ENCODE results near the gene SPTB.

Gene SPTB

DNA sequence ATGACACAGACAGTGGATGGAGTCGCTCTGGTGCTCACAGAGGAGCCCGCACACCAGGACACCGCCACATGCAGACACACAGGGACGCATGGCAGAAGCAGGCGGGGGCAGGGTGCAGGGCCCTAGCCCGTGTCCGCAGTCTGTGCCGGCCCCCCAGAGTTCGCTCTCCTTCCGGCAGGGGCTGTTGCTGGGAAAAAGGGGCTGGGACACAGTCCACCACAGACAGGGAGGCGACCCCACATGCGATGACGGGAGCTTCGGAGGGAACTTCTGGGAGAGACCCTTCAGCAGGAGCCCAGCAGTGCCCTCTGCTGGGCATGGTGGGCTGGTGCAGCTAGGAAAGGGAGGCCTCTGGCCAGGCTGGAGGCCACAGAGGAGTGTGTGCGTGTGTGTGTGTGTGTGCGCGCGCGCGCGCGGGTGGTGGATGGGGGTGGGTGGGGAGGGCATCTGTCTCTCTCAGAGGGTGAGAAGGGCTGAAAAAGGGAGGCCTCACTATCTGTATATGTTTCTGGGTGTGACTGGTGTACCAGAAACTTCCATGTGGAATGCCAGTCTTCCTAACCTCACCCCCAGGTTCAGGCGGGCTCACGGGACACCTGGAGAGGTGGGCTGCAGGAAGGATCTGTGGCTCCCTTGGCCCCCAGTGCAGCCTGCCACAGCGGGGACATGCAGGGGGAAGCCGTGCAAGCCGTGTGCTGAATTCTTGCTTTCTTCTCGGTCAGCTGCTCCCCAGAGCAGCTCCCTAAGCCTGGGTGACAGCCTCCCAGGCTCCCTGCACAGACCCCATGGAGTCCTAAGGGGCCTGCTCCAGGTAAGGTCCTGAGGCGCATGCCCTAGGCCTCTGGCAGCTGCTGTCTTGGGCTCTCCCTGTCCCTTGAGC lies 114.8 kb downstream of the SPTB start:
- H3K9me3 ChIP-seq = no peaks in the 10 kb centered on the region
- H3K27me3 ChIP-seq = peaks cover 38% of the 10 kb centered on the region
- H3K27ac ChIP-seq = no peak overlapping the region
- H3K4me1 ChIP-seq (ENCODE audit: control insufficient read depth in 1 of 2, insufficient read depth in 1 of 2, low read depth in 1 of 2, low read length in 1 of 2) = peaks cover 12 to 28% of the 10 kb centered on the region in 2 experiments
- H3K36me3 ChIP-seq = no peaks in the 10 kb centered on the region
- TF ChIP-seq, protein P1, sequence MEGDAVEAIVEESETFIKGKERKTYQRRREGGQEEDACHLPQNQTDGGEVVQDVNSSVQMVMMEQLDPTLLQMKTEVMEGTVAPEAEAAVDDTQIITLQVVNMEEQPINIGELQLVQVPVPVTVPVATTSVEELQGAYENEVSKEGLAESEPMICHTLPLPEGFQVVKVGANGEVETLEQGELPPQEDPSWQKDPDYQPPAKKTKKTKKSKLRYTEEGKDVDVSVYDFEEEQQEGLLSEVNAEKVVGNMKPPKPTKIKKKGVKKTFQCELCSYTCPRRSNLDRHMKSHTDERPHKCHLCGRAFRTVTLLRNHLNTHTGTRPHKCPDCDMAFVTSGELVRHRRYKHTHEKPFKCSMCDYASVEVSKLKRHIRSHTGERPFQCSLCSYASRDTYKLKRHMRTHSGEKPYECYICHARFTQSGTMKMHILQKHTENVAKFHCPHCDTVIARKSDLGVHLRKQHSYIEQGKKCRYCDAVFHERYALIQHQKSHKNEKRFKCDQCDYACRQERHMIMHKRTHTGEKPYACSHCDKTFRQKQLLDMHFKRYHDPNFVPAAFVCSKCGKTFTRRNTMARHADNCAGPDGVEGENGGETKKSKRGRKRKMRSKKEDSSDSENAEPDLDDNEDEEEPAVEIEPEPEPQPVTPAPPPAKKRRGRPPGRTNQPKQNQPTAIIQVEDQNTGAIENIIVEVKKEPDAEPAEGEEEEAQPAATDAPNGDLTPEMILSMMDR (IDR thresholded peaks at IDR 0.05) = peak; percentile 92
- peak overlapping the region; percentile 52 to 57 for H3K4me3 ChIP-seq (ENCODE audit: low read depth in 1 of 2, low read length in 1 of 2)

DNA sequence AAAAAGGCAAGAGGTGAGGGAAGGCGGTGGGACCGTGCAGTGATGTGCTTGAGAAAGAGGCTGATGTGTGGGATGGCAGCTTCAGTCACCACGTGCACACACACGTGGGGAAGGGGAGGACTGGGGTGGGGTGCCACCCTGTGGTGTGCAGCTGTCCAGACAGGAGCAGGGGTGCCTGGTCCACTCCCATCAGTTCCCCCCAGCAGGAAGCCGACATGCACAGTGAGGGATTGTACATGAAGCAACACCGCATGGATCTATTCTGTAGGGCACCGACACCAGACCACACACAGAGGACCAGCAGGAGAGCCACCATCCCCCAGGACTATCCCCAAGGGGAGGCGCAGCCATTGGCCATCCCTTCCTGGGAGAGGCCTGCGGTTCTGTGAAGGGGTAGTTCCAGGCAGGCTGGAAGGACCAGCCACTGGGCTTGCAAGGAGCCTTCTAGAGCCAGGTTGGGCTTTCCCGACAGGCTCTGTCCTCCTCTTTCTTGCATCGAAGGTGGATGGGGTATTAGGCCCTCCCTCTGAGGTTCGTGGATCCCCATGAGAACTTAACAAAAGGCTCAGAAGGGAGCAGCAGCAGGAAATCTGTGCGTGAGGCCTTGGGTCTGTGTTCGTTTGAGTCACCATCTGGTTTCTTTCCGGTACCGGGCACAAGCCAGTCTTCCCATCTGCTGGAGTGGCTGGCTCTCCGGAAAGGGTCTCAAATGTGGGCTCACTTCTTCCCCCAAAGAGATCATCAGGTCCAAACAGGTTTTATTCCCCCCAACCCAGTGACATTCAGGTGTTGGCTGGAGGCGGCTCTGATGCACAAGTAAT lies 115.7 kb downstream of the SPTB start:
- peaks cover 14 to 29% of the 10 kb centered on the region in 2 experiments for H3K4me1 ChIP-seq (ENCODE audit: control insufficient read depth in 1 of 2, insufficient read depth in 1 of 2, low read depth in 1 of 2, low read length in 1 of 2)
- TF ChIP-seq, protein P1 (IDR thresholded peaks at IDR 0.05) = no peak
- no peaks in the 10 kb centered on the region for H3K36me3 ChIP-seq
- peak overlapping the region; percentile 52 to 57 for H3K4me3 ChIP-seq (ENCODE audit: low read depth in 1 of 2, low read length in 1 of 2)
- H3K27ac ChIP-seq = no peak overlapping the region
- H3K27me3 ChIP-seq = peaks cover 38% of the 10 kb centered on the region
- H3K9me3 ChIP-seq = no peaks in the 10 kb centered on the region

DNA sequence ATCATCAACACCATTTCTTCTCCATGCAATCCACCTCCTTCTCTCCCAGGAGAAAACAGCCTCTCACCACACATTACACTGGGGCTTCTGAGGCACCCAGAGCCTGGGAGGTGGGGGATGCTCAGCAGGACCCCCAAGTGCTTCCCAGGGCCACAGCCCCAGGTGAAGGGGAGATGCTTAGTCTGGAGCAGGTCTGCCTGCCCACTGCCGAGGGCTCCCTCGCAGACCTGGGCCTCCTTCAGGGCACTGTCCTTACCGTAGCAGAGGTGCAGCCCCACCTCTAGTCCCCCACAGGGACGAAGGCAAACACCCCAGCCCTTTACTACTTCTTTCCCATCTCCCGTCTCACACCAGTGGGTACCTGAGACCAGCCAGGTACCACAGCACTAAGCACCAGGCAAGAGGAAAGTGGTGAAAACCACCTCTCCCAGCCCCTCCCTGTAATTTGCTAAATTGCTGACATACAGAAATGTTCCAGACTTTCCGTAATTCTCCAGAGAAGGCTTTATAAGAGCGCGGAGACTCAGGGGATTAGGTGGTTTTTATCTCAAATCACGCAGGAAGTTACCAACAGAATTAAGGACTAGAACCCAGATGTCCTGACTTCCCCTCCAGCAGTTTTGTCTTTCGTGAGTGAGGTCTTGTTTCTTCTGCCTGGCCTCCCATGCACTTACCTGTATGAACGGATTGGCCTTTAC lies 116.5 kb downstream of the SPTB start:
- TF ChIP-seq, protein P1 (IDR thresholded peaks at IDR 0.05) = no peak
- Histone ChIP-seq H3K36me3 (no peaks in the 10 kb centered on the region), H3K4me1 (ENCODE audit: control insufficient read depth in 1 of 2, insufficient read depth in 1 of 2, low read depth in 1 of 2, low read length in 1 of 2) (peaks cover 14 to 29% of the 10 kb centered on the region in 2 experiments), H3K27me3 (peaks cover 38% of the 10 kb centered on the region), H3K4me3 (ENCODE audit: low read depth in 1 of 2, low read length in 1 of 2) (no peak overlapping the region), H3K27ac (no peak overlapping the region), H3K9me3 (no peaks in the 10 kb centered on the region)

DNA sequence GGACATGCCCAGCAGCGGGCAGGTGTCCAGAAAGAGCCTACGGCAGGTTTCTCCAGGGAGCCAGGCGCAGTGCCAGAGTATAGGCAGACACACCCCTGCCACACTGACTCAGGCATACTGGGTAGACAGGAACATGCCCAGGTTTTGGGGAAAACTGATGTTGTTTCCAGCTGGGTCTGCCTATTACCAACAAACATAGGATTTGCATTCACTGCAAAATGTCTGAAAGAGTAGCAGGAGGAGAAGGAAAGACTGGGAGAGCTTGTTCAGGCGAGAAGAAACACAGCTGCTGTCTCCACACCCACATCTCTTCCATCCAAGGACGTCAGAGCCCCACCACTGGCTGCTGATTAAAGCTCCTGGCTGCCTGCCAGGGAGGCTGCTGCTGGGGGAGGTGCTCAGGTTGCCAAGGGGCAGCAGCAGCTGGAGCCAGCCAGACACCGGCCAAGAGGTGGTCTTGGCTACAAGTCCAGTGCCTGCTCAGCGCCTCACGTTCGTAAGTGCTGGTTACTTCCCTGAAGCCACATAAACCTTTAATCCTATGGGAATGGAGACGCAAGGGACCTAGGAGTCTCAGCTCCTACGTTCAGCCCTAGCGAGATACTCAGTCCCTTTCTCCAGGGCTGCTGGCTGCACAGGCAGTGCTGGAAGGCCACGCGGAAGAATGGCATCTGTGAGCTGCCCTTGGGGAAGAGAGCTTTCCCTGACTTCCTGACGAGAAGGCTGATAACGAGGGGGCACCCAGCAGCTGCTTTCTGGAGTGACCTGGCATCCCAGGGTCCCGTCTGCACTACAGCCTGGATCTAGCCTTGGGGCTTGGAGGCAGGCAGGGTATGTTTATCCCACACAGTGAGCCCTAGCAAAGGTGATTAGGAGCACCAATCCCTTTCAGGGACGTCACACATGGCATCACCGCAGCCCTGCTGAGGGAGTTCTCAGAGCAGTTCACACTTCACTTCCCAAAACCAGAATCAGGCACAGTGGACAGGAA lies 117.4 kb downstream of the SPTB start:
- H3K4me1 ChIP-seq (ENCODE audit: control insufficient read depth in 1 of 2, insufficient read depth in 1 of 2, low read depth in 1 of 2, low read length in 1 of 2) = peaks cover 15 to 29% of the 10 kb centered on the region in 2 experiments
- H3K36me3 ChIP-seq = no peaks in the 10 kb centered on the region
- no peaks in the 10 kb centered on the region for H3K9me3 ChIP-seq
- H3K4me3 ChIP-seq (ENCODE audit: low read depth in 1 of 2, low read length in 1 of 2) = no peak overlapping the region
- TF ChIP-seq, protein P1 (IDR thresholded peaks at IDR 0.05) = no peak
- peaks cover 38% of the 10 kb centered on the region for H3K27me3 ChIP-seq
- no peak overlapping the region for H3K27ac ChIP-seq
